HepG2 (cell line): ENCODE data around the gene SDK1. TPM values are rescaled to one million over a fixed set of nuclear protein-coding genes. Genes with fewer than 3 reads are reported as not detected.

Experiments used
- ATAC-seq: fragments of 200-7000 bp; cut with Tn5 transposase; 3 replicates; pipeline ENCODE4 v1.9.1; 2020; ENCODE audit warnings: mild to moderate bottlenecking, moderate library complexity
- BruUV-seq: library from RNA; stranded (reverse); fragments of 400-500 nt; replicated peaks from 2 replicates; lab custom pipeline; 2021; lab: Mats Ljungman, UMichigan
- CTCF ChIA-PET: fragments of 300-600 bp; formaldehyde crosslinking; extraction: SDS; loops from one replicate; lab custom pipeline; 2021; ENCODE audit warnings: low total read pairs, inconsistent platforms, low intra/inter-chr PET ratio; lab: Yijun Ruan, JAX
- POLR2A ChIA-PET: fragments of 350-600 bp; sonication (Branson Sonifier 250); formaldehyde crosslinking; loops from one replicate; lab custom pipeline; 2020; ENCODE audit warnings: antibody characterized with exemption, inconsistent platforms; lab: Yijun Ruan, JAX
- DNase-seq: peaks from one replicate; pipeline ENCODE4 v3.0.0-alpha.2; 2015; ENCODE audit warnings: low spot score
- FAIRE-seq: peaks from 3 replicates; lab custom pipeline; 2011; peaks lifted over from hg19 to GRCh38; lab: Jason Lieb, UNC
- H2AFZ ChIP-seq: one replicate; pipeline ENCODE4 v1.6.1; 2011; ENCODE audit warnings: low read length, inconsistent platforms
- H3K27ac ChIP-seq: fragments of 300-600 bp; 3 replicates; pipeline ENCODE4 v1.8.0; 2011; ENCODE audit warnings: mixed run types, mild to moderate bottlenecking, mixed read lengths, low read length, inconsistent platforms; ENCODE audit not compliant: insufficient read depth; ENCODE audit errors: extremely low read length
- H3K27me3 ChIP-seq, 2 experiments: fragments of 200-600 bp in 1 of 2; 2 replicates in 1 of 2; 3 replicates in 1 of 2; pipeline versions ENCODE4 v1.6.0 to v1.8.0; 2011; ENCODE audit warnings: low read length in 2 of 2, mild to moderate bottlenecking in 2 of 2, moderate library complexity in 2 of 2, inconsistent platforms in 1 of 2; ENCODE audit not compliant: insufficient read depth in 2 of 2, control insufficient read depth in 1 of 2
- H3K36me3 ChIP-seq, 2 experiments: fragments of 200-600 bp in 1 of 2; replicated peaks in 1 of 2; 2 replicates in 1 of 2; 3 replicates in 1 of 2; pipeline versions ENCODE4 v1.5.1 to v1.8.0; 2011; ENCODE audit warnings: low read length in 2 of 2, inconsistent platforms in 1 of 2; ENCODE audit not compliant: insufficient read depth in 2 of 2, control insufficient read depth in 1 of 2
- H3K4me1 ChIP-seq: 2 replicates; pipeline ENCODE4 v1.5.1; 2012; ENCODE audit warnings: low read length, inconsistent platforms; ENCODE audit not compliant: insufficient read depth
- H3K4me2 ChIP-seq: 2 replicates; pipeline ENCODE4 v1.6.0; 2011; ENCODE audit warnings: low read depth, low read length, inconsistent platforms
- H3K4me3 ChIP-seq, 3 experiments: fragments of 200-600 bp in 1 of 3; sonication (generic), shearing (Covaris generic) in 1 of 3; replicated peaks in 1 of 3; 2 replicates each; pipeline ENCODE4 v1.5.1; 2011 to 2016; ENCODE audit warnings: low read length in 3 of 3, inconsistent platforms in 2 of 3, low read depth in 2 of 3, mild to moderate bottlenecking in 2 of 3, control low read depth in 1 of 3, mixed read lengths in 1 of 3; ENCODE audit not compliant: insufficient read depth in 1 of 3
- H3K79me2 ChIP-seq: one replicate; pipeline ENCODE4 v1.6.1; 2011; ENCODE audit warnings: low read length, inconsistent platforms; ENCODE audit not compliant: insufficient read depth
- H3K9ac ChIP-seq: 2 replicates; pipeline ENCODE4 v1.6.0; 2011; ENCODE audit warnings: mild to moderate bottlenecking, low read depth, low read length, inconsistent platforms; ENCODE audit not compliant: insufficient read depth
- H3K9me3 ChIP-seq: 2 replicates; pipeline ENCODE4 v1.5.1; 2012; ENCODE audit warnings: mild to moderate bottlenecking, low read length
- H4K20me1 ChIP-seq: 2 replicates; pipeline ENCODE4 v1.6.0; 2011; ENCODE audit warnings: inconsistent platforms, mild to moderate bottlenecking, low read length, moderate library complexity; ENCODE audit not compliant: insufficient read depth
- ARID2 ChIP-seq: sonication (generic); formaldehyde crosslinking; IDR thresholded peaks from 2 replicates; pipeline ENCODE4 v1.8.1; 2022; ENCODE audit warnings: mild to moderate bottlenecking, missing genetic modification reagents, borderline replicate concordance
- CEBPB ChIP-seq: IDR thresholded peaks from 2 replicates; pipeline ENCODE4 v1.6.1; 2011; ENCODE audit warnings: low read depth, low read length, improper control_type of control experiment, borderline replicate concordance
- CEBPG ChIP-seq: IDR thresholded peaks from 2 replicates; pipeline ENCODE4 v1.6.1; 2016
- ELF3 ChIP-seq: IDR thresholded peaks from 2 replicates; pipeline ENCODE4 v1.6.1; 2016; ENCODE audit warnings: missing genetic modification reagents, missing compliant biosample characterization
- NFKB2 ChIP-seq: sonication (generic); formaldehyde crosslinking; IDR thresholded peaks from 2 replicates; pipeline ENCODE4 v1.4.0; 2020; ENCODE audit warnings: missing genetic modification reagents, borderline replicate concordance
- NR2F6 ChIP-seq, 2 experiments: IDR thresholded peaks; 2 replicates each; pipeline ENCODE4 v1.6.1; 2016; ENCODE audit warnings: antibody characterized with exemption in 1 of 2, mild to moderate bottlenecking in 1 of 2
- SIX4 ChIP-seq: sonication (generic); formaldehyde crosslinking; IDR thresholded peaks from 2 replicates; pipeline ENCODE4 v1.4.0; 2020; ENCODE audit warnings: missing genetic modification reagents
- SNAPC2 ChIP-seq: sonication (generic); formaldehyde crosslinking; IDR thresholded peaks from 2 replicates; pipeline ENCODE4 v1.8.1; 2022; ENCODE audit warnings: mild to moderate bottlenecking, missing genetic modification reagents
- ZFP90 ChIP-seq: sonication (generic); formaldehyde crosslinking; IDR thresholded peaks from 2 replicates; pipeline ENCODE4 v1.8.0; 2022; ENCODE audit warnings: missing genetic modification reagents, mild to moderate bottlenecking, inconsistent platforms, borderline replicate concordance
- ZNF12 ChIP-seq: sonication (generic); formaldehyde crosslinking; IDR thresholded peaks from 2 replicates; pipeline ENCODE4 v1.5.0; 2020; ENCODE audit warnings: missing genetic modification reagents
- ZNF549 ChIP-seq: sonication (generic); formaldehyde crosslinking; IDR thresholded peaks from 2 replicates; pipeline ENCODE4 v1.5.0; 2020; ENCODE audit warnings: missing genetic modification reagents
- WGBS: methylation state at CpG from one replicate; pipeline ENCODE4 v1.1.6; 2017; ENCODE audit warnings: low lambda C conversion rate; 5-methylcytosine and 5-hydroxymethylcytosine counted together
- in situ Hi-C: cut with HindIII; loops from 2 replicates; pipeline ENCODE4 v1.10.0; 2017; ENCODE audit warnings: low pct_unique_long_range_greater_than_20kb; ENCODE audit not compliant: extremely low pct_ligation_motif_present
- intact Hi-C: fragments of 100-400 bp; cut with micrococcal nuclease; formaldehyde crosslinking; loops from one replicate; pipeline ENCODE4 v1.10.0; 2022; ENCODE audit not compliant: unreplicated experiment
- polyA plus RNA-seq, 8 experiments: library from polyadenylated mRNA; depleted of rRNA in 3 of 8; stranded (reverse) in 7 of 8; unstranded in 1 of 8; fragments of >200 nt; fragmentation: Illumina TruSeq in 4 of 8; extraction: Trizol in 4 of 8; gene quantifications; 2 replicates each; pipeline versions ENCODE4 v1.2.1 to v1.2.3, GENCODE V29; 2011 to 2016; ENCODE audit warnings: low read depth in 4 of 8, missing spikeins in 1 of 8, mixed read lengths in 1 of 8; ENCODE audit not compliant: insufficient read depth in 1 of 8
- total RNA-seq, 5 experiments: library from RNA; depleted of rRNA; stranded (reverse); fragments of >200 nt; fragmentation: Illumina TruSeq; extraction: Trizol; gene quantifications; 2 replicates each; pipeline ENCODE4 v1.2.3, GENCODE V29; 2016; ENCODE audit warnings: low read depth in 1 of 5
- TF ChIP-seq, protein P1 (sequence below): sonication (generic); formaldehyde crosslinking; conservative IDR thresholded peaks from 2 replicates; pipeline ENCODE4 v1.4.0; 2020; ENCODE audit warnings: missing genetic modification reagents

The SDK1 gene
- total and polyA plus RNA-seq, 2 of the 13 experiments (the other 11 are each of a cell fraction or from before 2014, with no cell fraction given), result 0.35 to 2.4 TPM

GRCh38 chr7:3561932-3562331, 260.9 kb downstream of the SDK1 start:
- in situ Hi-C loops, result no loop called here
- H3K4me3 ChIP-seq, result no peak overlapping the region
- no peak for ATAC-seq
- intact Hi-C loops, result no loop called here
- no peaks in the 10 kb centered on the region for H4K20me1 ChIP-seq
- H2AFZ ChIP-seq, result no peak overlapping the region
- no peak for FAIRE-seq
- CTCF ChIA-PET, result no interaction called here
- no peak overlapping the region for H3K27ac ChIP-seq
- no peaks in the 10 kb centered on the region for H3K9me3 ChIP-seq
- BruUV-seq, result no TSS peak
- TF ChIP-seq SNAPC2 (CRISPR knock-in tag) (no peak), ZNF12 (CRISPR knock-in tag) (no peak), ARID2 (CRISPR knock-in tag) (no peak), ZNF549 (no peak), SIX4 (CRISPR knock-in tag) (no peak)
- TF ChIP-seq, all 625 proteins: peak for 0
- Histone ChIP-seq H3K79me2 (no peaks in the 10 kb centered on the region), H3K4me2 (no peak overlapping the region), H3K27me3 (no peaks in the 10 kb centered on the region), H3K9ac (no peak overlapping the region), H3K36me3 (no peaks in the 10 kb centered on the region), H3K4me1 (no peaks in the 10 kb centered on the region)
- WGBS, result 91% methylated on average over 5 of the region's 5 CpGs
- POLR2A ChIA-PET, result no interaction called here
- no peak for DNase-seq

DNA sequence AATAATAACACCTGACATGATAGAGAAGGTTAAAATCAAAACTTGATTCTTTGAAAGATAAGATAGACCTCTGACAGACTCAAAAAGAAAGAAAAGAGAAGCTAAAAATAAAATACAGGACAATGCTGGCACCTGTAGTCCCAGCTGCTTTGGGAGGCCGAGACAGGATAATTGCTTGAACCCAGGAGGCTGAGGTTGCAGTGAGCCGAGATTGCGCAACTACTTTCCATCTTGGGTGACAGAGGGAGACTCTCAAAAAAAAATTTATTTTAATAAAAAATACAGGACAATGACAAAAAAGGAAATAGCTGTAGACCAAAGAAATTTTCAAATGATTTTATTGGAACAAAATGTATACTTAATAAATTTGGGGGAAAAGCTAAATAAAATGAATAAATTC, 263.2 kb downstream of the SDK1 start:
- Histone ChIP-seq H2AFZ (no peak overlapping the region), H3K27ac (no peak overlapping the region), H4K20me1 (no peaks in the 10 kb centered on the region), H3K36me3 (no peaks in the 10 kb centered on the region), H3K27me3 (no peaks in the 10 kb centered on the region)
- POLR2A ChIA-PET, result no interaction called here
- no peak for FAIRE-seq
- in situ Hi-C loops, result no loop called here
- BruUV-seq, result no TSS peak
- TF ChIP-seq CEBPB (peak; percentile 79), NFKB2 (CRISPR knock-in tag) (no peak), NR2F6 (IDR thresholded peaks at IDR 0.05) (no peak), NR2F6 (CRISPR knock-in tag; IDR thresholded peaks at IDR 0.05) (no peak), ELF3 (CRISPR knock-in tag) (no peak), ZFP90 (no peak), CEBPG (CRISPR knock-in tag) (0 out of 2 replicates have a peak, but pooled peaks have one; percentile 40)
- TF ChIP-seq, protein P1, sequence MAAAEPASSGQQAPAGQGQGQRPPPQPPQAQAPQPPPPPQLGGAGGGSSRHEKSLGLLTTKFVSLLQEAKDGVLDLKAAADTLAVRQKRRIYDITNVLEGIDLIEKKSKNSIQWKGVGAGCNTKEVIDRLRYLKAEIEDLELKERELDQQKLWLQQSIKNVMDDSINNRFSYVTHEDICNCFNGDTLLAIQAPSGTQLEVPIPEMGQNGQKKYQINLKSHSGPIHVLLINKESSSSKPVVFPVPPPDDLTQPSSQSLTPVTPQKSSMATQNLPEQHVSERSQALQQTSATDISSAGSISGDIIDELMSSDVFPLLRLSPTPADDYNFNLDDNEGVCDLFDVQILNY, result no peak
- TF ChIP-seq, all 625 proteins: peak for 2
- no peak overlapping the region for H3K4me3 ChIP-seq
- H3K4me1 ChIP-seq, result peaks cover 3% of the 10 kb centered on the region
- H3K9me3 ChIP-seq, result no peaks in the 10 kb centered on the region
- H3K79me2 ChIP-seq, result no peaks in the 10 kb centered on the region
- ATAC-seq (no peak), DNase-seq (no peak)
- intact Hi-C loops, result no loop called here
- H3K4me2 ChIP-seq, result no peak overlapping the region
- CTCF ChIA-PET, result no interaction called here
- no peak overlapping the region for H3K9ac ChIP-seq
- WGBS, result 93% methylated on average over 3 of the region's 3 CpGs
